Myocyte (in vitro differentiated cells): Measurements from ENCODE around the gene MFNG. TPM values are rescaled to one million over a fixed set of nuclear protein-coding genes. Genes with fewer than 3 reads are reported as not detected.

Experiments
- DNase-seq: peaks from one replicate; pipeline ENCODE4 v3.0.0-alpha.2; 2012; ENCODE audit warnings: low read depth
- total RNA-seq: library from RNA; depleted of rRNA; stranded (reverse); fragments of >200 nt; gene quantifications from 2 replicates; pipeline ENCODE4 v1.2.3, GENCODE V29; 2014

Gene MFNG
- total RNA-seq, 1 donor from 2014 or later = 0.51 TPM

GRCh38 chr22:37497062-37497599, 10.9 kb upstream of the MFNG start:
- peak; percentile 75 for DNase-seq

GRCh38 chr22:37496651-37497050, 10.5 kb upstream of the MFNG start:
- DNase-seq = peak; percentile 29

- no peak for DNase-seq
Observed at GRCh38 chr22:37493979-37494378, 7.8 kb upstream of the MFNG start.

- peak; percentile 52 for DNase-seq
Observed at GRCh38 chr22:37492428-37493344, 6.5 kb upstream of the MFNG start.

- DNase-seq = no peak
Observed at GRCh38 chr22:37491559-37492427, 5.6 kb upstream of the MFNG start.

- no peak for DNase-seq
Observed at GRCh38 chr22:37491106-37491505, 4.9 kb upstream of the MFNG start.

GRCh38 chr22:37489983-37490382, 3.8 kb upstream of the MFNG start:
- no peak for DNase-seq

GRCh38 chr22:37488337-37489135, 2.4 kb upstream of the MFNG start:
- DNase-seq = no peak

GRCh38 chr22:37487571-37487970, 1.4 kb upstream of the MFNG start:
- no peak for DNase-seq

GRCh38 chr22:37487129-37487528, 945 bp upstream of the MFNG start:
- no peak for DNase-seq

- DNase-seq = no peak
Observed at GRCh38 chr22:37485395-37486223, 575 bp downstream of the MFNG start.

- DNase-seq = no peak
Observed at GRCh38 chr22:37484480-37485394, 1.4 kb downstream of the MFNG start.

- DNase-seq = no peak
Observed at GRCh38 chr22:37483050-37483449, 3.1 kb downstream of the MFNG start.

GRCh38 chr22:37482244-37482643, 3.9 kb downstream of the MFNG start:
- no peak for DNase-seq

- no peak for DNase-seq
Observed at GRCh38 chr22:37481347-37481907, 4.8 kb downstream of the MFNG start.

GRCh38 chr22:37480387-37481346, 5.5 kb downstream of the MFNG start:
- no peak for DNase-seq

GRCh38 chr22:37479196-37479595, 7.0 kb downstream of the MFNG start:
- DNase-seq = no peak
